GM12872 (cell line): ENCODE measurements around the gene ATP2B2.

Experiments
- TF ChIP-seq, protein P1 (sequence below): IDR thresholded peaks from 3 replicates; pipeline ENCODE4 v1.5.1; 2011; ENCODE audit warnings: low read depth, mild to moderate bottlenecking, low read length, moderate library complexity; ENCODE audit not compliant: insufficient read depth

The ATP2B2 gene

DNA sequence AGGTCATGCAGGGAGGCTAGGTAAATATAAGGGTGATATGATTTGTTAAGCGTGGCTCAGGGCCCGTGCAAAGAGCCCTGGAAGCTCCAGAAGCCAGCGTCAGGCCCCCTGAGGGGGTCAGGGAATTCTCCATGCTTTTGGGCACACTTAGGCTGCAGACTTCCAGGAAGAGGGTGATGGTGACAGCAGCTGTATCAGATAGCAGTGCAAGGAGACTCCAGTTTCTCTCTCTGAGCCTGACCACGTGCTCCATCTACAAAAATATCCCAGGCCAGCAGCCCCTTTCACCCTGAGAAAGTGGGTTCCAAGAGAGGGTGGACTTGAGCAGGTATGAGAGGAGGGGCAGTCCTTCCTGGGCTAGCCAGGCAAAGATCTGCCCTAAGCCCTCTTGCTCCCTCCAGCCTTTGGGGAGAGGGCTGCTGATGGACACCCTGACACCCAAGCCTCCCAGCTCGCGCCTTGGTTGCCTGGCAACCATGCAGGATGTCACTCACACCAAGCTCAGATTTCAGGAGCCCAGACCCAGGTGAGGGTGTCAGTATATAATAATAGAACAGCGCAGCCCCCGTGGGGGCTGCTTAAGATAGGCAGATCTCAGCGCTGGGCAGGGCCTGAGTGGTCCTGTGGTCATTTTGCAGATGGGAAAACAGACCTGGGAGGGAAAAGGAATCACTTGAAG, 35.8 kb downstream of the ATP2B2 start:
- TF ChIP-seq, protein P1, sequence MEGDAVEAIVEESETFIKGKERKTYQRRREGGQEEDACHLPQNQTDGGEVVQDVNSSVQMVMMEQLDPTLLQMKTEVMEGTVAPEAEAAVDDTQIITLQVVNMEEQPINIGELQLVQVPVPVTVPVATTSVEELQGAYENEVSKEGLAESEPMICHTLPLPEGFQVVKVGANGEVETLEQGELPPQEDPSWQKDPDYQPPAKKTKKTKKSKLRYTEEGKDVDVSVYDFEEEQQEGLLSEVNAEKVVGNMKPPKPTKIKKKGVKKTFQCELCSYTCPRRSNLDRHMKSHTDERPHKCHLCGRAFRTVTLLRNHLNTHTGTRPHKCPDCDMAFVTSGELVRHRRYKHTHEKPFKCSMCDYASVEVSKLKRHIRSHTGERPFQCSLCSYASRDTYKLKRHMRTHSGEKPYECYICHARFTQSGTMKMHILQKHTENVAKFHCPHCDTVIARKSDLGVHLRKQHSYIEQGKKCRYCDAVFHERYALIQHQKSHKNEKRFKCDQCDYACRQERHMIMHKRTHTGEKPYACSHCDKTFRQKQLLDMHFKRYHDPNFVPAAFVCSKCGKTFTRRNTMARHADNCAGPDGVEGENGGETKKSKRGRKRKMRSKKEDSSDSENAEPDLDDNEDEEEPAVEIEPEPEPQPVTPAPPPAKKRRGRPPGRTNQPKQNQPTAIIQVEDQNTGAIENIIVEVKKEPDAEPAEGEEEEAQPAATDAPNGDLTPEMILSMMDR: no peak

DNA sequence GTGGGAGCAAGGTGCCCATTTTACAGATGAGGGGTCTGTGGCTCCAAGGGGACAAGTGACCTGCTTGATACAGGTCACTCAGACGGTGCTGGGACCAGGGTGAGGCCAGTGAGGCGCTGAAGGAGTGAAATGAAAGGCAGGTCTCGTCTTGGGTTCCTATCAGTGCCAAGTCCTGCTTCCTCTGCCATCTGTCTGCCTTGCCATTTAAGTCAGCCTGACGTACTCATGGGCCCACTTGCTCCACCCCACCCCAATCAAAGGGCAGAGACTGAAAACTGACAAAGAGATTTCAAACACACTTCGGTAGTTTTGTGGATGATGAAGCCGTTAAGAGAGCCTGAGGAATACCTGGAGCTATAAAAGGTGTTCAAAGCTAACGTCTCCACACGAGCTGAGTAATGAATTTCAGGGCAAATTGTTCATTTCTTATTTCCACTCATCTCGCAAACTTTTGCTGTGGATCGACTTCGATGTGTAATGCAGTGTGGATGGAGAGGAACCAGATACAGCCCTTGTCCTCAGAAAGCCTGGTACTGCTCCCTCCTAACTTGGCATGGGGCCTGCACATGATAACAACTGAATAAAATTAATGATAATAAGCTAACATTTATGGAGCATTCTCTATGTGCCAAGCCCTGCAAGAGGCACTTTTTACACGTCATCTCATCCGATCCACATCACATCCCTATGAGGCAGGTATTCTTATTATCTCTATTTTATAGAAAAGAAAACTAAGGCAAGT, 36.6 kb downstream of the ATP2B2 start:
- TF ChIP-seq, protein P1: no peak

DNA sequence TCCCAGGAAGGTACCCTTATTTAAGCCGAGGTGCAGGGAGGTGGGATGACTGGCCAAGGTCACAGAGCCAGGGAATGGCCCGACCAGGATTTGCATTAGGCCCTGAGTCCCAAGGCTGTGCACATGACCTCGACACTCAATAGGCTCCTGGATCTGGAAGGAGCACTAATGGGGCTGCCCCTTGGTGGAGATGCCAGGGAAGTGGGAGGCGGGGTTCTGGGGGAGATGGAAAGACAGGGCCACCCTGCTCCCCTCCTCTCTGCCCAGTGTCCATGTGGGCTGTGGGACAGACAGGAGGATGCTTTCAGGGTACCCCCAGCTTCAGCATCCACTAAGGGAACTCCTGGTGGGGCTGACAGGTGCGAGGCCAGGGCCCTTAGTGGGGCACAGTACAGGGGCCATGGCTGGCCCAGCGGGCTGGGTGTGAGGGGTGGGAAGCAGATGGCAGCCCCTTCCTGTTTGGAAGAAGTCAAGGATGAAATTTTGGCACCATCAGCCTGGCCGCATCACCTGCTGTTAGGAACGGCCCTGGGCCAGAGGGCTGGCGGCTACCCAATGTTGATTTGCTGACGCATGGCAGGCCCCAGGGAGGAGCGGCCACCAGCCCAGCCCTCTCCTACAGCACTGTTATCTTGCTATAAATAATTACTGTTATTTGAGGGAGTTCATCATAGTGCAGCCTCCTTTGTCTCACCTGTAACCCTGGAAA, 37.3 kb downstream of the ATP2B2 start:
- TF ChIP-seq, protein P1: no peak

DNA sequence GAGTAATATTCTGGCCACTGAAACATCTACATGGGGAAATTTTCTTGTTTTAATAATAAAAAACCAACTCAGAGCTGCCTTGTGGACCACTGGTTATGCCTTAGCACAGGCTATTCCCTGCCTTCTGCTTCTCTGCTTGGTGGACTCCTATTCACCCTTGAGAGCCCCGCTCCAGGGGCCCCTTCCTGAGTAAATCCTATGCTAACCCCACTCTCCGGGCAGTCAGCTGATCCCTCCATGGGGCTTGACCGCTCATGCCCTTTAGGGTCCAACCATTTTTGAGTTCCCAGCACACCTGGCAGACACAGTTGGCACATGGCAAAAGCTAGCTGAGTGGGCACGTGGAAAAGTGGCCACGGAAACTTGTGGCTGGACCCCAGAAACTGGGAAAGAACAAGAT, 38.2 kb downstream of the ATP2B2 start:
- TF ChIP-seq, protein P1: no peak

DNA sequence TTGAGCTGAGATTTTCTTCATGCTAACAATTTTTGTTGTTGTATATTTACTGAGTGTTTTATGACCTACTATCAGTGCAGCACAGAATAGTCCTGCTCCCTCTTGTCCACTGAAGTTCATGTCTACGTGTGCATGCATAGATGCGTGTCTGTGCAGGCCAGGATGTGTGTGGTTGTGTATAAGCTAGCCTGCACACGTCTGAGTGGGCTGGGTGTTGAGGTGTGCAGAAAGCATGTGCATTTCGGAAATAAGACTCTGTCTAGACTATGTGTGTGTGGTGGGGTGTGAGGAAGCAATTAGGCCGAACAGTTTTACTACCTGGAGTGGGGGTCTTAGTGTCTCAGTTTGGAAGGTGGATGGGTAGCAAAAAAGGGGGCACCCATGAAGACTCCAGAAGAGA, 39.2 kb downstream of the ATP2B2 start:
- TF ChIP-seq, protein P1: no peak

DNA sequence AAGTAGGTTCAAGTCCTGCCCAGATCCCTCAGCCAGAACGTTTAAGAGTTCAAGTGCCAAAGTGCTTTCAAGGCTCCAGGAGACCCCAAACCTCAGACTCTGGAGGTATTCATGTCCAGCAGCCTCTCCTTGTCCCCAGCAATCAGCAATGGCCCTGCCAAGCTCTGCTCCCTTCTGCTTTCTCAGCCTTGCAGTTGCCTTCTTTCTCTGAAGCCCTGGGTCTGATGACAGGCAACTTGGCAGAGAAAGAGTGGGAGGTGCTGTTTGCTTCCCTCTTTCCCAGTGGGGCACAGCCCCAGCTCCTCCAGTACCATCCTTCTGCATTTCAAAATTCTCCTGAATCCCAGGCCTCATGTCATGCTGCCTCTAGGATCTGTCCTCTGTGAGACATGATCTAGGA, 40.2 kb downstream of the ATP2B2 start:
- TF ChIP-seq, protein P1: no peak

DNA sequence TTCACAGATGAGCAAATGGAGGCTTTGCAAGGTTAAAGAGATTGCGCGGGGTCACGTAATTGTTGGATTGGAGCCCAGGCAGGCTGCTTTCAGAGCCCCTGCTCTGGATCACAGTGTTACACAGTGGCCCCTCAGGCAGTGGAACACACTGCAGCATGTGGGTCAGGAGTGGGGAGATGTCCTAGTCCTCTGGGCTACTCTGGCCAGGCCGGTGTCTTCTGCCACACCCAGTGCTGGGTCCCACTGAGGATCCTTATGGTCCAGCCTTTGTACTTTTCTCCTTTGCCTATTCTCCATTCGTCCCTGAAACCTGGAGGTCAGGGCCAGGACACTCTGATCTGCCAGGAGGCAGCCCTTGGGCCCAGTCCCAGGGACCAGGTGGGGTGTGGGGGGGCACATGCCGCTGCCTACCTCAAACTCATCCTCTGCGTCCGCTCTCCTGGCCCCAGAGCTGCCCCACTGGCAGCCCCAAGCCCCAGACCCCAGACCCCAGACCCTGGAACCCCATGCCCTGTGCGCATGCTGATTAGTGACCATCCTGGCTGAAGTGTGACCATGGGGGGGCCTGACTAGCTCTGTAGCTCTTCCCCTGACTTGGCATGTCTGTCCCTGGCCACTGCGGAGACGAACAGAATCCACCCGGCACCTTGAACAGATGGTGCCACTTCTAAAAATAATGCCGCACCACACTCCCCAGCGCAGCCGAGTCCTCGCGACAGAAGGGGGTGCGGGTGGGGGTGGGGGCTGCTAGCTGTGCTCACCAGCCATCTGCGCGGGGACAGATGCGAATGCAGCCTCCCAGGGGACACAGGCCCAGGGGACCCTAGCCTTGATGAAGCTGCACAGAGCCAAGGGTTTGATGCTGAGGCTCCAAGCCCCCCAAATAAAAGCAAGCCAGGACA, 41.6 kb downstream of the ATP2B2 start:
- TF ChIP-seq, protein P1: no peak
